Stimulated activated CD4-positive, alpha-beta T cell treated with anti-CD3 and anti-CD28 coated beads, Interleukin-2, amount 100 ng/mL, for 4 hours (primary cell): Measurements from ENCODE around the gene PSMD3.
"Not testable (repeated sequence)": the region's sequence is repeated elsewhere in the genome, so short reads cannot be mapped to it uniquely, and the experiment has no call there.

Experiments
- DNase-seq: peaks from one replicate; pipeline ENCODE4 v3.0.0-alpha.2; 2020; ENCODE audit warnings: low read depth

PSMD3 gene

GRCh38 chr17:39980351-39981206, at the start of gene PSMD3:
PSMD3 (plus strand) TSS chr17:39980807; CDS start chr17:39980971, 164 bp downstream.
- peak; percentile 97 for DNase-seq

- no peak for DNase-seq
Observed at GRCh38 chr17:39933912-39934311, 46.7 kb upstream of the PSMD3 start.

DNA sequence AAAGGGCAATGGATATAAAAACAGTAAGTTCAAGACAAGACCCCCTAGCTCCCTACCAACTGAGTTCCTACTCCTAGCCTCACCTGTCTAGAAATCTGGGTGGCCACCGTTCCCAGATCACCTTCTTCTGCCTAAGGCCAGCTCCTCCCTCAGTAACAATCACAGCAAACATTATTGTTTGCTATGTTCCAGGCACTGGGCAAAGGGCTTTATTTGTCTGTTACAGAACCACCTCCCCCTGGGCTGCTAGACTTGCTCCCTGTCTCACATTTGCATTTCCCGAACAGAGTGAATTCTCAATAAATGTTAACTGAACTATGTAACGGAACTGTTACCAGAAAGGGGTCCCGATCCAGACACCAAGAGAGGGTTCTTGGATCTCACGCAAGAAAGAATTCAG, 46.3 kb upstream of the PSMD3 start:
- no peak for DNase-seq

DNA sequence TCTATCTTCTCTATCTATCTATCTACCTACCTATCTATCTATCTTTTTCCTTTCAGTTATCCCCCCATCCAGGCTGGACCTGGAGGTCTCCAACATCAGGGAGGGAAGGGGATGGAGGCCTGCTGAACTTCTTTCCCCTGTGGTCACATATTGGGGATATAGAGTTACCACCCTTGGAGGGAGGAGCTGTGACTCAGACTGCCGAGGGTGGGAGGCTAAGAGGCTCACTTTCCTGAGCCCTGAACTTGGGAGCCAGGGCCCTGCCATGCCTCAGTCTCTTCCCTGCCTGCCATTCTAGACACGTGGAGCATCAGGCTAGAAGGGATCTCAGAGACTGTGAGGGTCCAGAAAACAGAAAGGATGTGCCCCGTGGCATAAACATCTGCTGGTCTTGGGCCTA, 44.7 kb upstream of the PSMD3 start:
- no peak for DNase-seq

- no peak for DNase-seq
Observed at GRCh38 chr17:39937447-39937846, 43.2 kb upstream of the PSMD3 start.

- DNase-seq = no peak
Observed at GRCh38 chr17:39938140-39938869, 42.3 kb upstream of the PSMD3 start.

- no peak for DNase-seq
Observed at GRCh38 chr17:39939106-39939505, 41.5 kb upstream of the PSMD3 start.

- DNase-seq = no peak
Observed at GRCh38 chr17:39939588-39940419, 40.8 kb upstream of the PSMD3 start.

DNA sequence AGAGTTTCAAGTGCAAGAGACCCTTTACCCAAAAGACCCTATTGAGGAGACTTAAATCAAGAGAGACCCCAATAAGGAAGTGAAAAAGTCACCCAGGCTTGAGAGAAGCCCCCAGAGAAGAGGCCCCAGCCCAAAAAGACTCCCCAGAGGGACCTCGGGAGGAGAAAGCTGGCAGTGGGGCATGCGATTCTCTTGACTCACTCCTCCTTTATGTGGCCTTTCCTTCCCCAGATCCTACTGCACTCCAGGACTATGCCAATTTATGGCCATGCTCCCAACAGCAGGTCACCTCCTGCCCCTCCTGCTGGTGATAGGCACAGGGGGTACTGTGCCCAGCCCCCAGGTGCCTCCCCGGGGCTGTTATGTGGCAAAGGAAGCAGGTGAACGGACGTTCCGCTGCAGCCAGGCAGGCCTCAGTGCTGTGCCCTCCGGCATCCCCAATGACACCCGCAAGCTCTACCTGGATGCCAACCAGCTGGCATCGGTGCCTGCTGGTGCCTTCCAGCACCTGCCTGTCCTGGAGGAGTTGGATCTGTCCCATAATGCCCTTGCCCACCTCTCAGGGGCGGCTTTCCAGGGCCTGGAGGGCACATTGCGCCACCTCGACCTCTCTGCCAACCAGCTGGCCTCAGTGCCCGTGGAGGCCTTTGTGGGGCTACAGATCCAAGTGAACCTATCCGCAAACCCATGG, 36.8 kb upstream of the PSMD3 start:
- DNase-seq = no peak

- no peak for DNase-seq
Observed at GRCh38 chr17:39944393-39944711, 36.3 kb upstream of the PSMD3 start.

GRCh38 chr17:39946551-39947330, 33.9 kb upstream of the PSMD3 start:
- no peak for DNase-seq

DNA sequence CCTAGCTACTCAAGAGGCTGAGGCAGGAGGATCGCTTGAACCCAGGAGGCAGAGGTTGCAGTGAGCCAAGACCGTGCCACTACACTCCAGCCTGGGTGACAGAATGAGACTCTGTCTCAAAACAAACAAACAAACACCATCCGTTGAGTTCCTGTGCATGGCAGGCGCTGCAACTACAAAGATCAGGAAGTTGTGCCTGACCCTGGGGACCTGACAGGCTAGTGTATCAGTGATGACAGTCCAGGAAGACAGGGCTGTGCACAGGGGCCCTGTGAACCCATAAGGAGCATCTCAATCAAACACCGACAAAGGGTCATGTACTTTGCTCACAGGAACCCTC, 32.1 kb upstream of the PSMD3 start:
- not testable (repeated sequence) for DNase-seq

- DNase-seq = no peak
Observed at GRCh38 chr17:39949028-39949427, 31.6 kb upstream of the PSMD3 start.

GRCh38 chr17:39950871-39951348, 29.7 kb upstream of the PSMD3 start:
- DNase-seq = no peak

DNA sequence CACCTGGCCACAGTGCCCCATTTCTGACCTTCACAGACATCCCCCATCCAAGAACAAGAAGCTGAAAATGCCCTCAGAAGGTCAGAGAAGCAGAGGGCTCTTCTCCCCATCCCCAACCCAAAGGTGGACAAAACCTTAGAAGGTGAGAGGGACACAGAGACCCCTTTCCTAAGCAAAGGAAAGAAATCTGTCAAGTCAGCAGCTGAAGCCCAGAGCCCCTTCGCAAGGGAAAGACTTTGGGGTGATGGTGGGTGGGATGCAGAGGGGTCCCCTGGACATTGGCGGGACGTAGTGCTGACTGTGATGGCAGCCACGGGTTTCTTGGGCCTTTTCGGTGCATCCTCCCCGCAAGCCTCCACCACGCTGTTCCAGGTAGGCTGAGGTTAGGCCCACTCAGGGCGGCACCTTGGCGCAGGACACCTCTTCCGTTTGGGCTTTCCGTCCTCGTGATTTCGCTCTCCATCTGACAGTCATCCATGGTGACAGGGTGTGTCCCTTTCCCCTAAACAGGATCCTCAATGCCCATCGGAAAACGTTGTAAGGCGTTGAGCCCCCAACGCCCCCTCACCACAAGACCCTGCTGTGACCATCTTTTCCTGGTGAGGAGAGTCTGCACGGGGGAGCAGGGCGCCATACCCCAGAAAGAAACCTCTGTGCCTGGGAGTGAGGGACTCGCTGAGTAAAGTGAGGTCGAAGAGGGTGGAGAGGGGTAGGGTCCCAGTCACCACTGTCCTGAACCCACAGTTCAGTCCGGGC, 28.5 kb upstream of the PSMD3 start:
- no peak for DNase-seq

GRCh38 chr17:39952680-39953470, 27.7 kb upstream of the PSMD3 start:
- peak; percentile 93 for DNase-seq

GRCh38 chr17:39953471-39953888, 27.1 kb upstream of the PSMD3 start:
- no peak for DNase-seq

DNA sequence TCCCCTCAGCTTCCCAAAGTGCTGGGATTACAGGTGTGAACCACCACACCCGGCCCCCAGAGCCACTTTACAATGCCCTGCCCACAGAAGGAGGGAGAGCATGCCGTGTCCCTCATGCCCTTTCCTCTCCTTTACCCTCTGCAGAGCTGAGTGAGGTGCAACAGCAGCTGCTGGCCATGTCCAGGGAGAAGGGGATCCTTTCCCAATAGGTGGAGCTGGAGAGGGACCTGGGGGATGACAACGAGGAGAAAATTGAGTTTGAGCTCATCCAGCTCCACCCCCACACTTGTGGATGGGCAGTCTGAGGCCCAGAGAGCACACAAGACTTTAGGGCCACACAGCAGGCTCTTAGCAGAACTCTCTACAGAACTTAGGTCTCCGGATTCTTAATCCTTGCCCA, 25.7 kb upstream of the PSMD3 start:
- no peak for DNase-seq

DNA sequence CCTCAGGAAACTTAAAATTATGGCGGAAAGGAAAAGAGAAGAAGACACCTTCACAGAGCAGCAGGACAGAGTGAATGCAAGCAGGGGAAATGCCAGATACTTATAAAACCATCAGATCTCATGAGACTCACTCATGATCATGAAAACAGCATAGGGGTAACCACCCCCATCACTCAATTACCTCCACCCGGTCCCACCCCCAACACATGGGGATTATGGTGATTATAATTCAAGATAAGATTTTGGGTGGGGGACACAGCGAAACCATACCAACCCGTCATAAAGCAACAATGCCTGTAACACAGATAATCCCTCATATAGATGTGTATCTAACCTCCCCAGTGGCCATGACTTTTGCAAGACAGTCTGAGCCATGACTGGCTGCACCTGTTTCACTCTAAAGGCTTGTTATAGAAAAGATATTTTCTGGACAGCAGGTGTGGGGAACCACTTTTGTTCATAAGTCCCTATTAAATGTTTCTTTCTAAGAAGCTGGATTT, 24.8 kb upstream of the PSMD3 start:
- no peak for DNase-seq
